Panc1 (cell line): Measurements from ENCODE around the gene MLKL. TPM values are rescaled to one million over a fixed set of nuclear protein-coding genes. Genes with fewer than 3 reads are reported as not detected.

Experiments
- ATAC-seq: fragments of 200-7000 bp; cut with Tn5 transposase; 2 replicates; pipeline ENCODE4 v1.9.1; 2020; ENCODE audit warnings: mild to moderate bottlenecking, moderate library complexity
- BruUV-seq: library from RNA; stranded (reverse); fragments of 400-500 nt; replicated peaks from 2 replicates; lab custom pipeline; 2021; lab: Mats Ljungman, UMichigan
- CTCF ChIA-PET: fragments of 300-600 bp; sonication (Branson Sonifier 250); formaldehyde crosslinking; loops from one replicate; lab custom pipeline; 2022; ENCODE audit warnings: antibody characterized with exemption; lab: Charles Lee
- POLR2A ChIA-PET: fragments of 300-600 bp; sonication (Branson Sonifier 250); formaldehyde crosslinking; loops from one replicate; lab custom pipeline; 2022; ENCODE audit warnings: antibody characterized with exemption; lab: Charles Lee
- DNase-seq: peaks from one replicate; pipeline ENCODE4 v3.0.0-alpha.2; 2010; ENCODE audit warnings: low read depth, low spot score
- H3K27ac ChIP-seq: 2 replicates; pipeline ENCODE4 v1.5.1; 2011; ENCODE audit warnings: mild to moderate bottlenecking, low read length, inconsistent platforms
- H3K27me3 ChIP-seq: fragments of 200-500 bp; sonication (Bioruptor generic); 2 replicates; pipeline ENCODE4 v1.6.0; 2014; ENCODE audit warnings: low read length, inconsistent platforms; ENCODE audit not compliant: control insufficient read depth, insufficient read depth
- H3K36me3 ChIP-seq: fragments of 200-500 bp; sonication (Bioruptor generic); 2 replicates; pipeline ENCODE4 v1.5.1; 2014; ENCODE audit warnings: inconsistent platforms, mild to moderate bottlenecking, low read length, moderate library complexity; ENCODE audit not compliant: control insufficient read depth, insufficient read depth
- H3K4me1 ChIP-seq: 2 replicates; pipeline ENCODE4 v1.5.1; 2011; ENCODE audit warnings: inconsistent platforms, mild to moderate bottlenecking, low read length, moderate library complexity; ENCODE audit not compliant: control insufficient read depth, insufficient read depth
- H3K4me3 ChIP-seq, 2 experiments: 2 replicates each; pipeline ENCODE4 v1.5.1; 2011 to 2012; ENCODE audit warnings: low read depth in 2 of 2, low read length in 2 of 2, mild to moderate bottlenecking in 2 of 2, inconsistent platforms in 1 of 2, moderate library complexity in 1 of 2
- H3K9me3 ChIP-seq: fragments of 200-500 bp; sonication (Bioruptor generic); 2 replicates; pipeline ENCODE4 v1.5.1; 2014; ENCODE audit warnings: low read depth, mild to moderate bottlenecking, inconsistent platforms, low read length, moderate library complexity; ENCODE audit not compliant: control insufficient read depth, insufficient read depth
- CTCF ChIP-seq: fragments of 450-650 bp; IDR thresholded peaks from 2 replicates; pipeline ENCODE4 v1.5.1; 2017; ENCODE audit warnings: mild to moderate bottlenecking
- POLR2AphosphoS5 ChIP-seq: IDR thresholded peaks from 2 replicates; pipeline ENCODE4 v1.6.1; 2012; ENCODE audit warnings: mild to moderate bottlenecking, low read depth, low read length, moderate library complexity
- SIN3A ChIP-seq: IDR thresholded peaks from 2 replicates; pipeline ENCODE4 v1.6.1; 2012; ENCODE audit warnings: low read depth, mild to moderate bottlenecking, low read length, moderate library complexity, borderline replicate concordance; ENCODE audit not compliant: insufficient read depth
- TCF7L2 ChIP-seq: IDR thresholded peaks from 2 replicates; pipeline ENCODE4 v1.6.1; 2011; ENCODE audit warnings: mild to moderate bottlenecking, low read depth, low read length, inconsistent platforms
- in situ Hi-C: cut with HindIII; loops from 2 replicates; pipeline ENCODE4 v1.10.0; 2016; ENCODE audit warnings: low sequenced_read_pairs, low pct_unique_long_range_greater_than_20kb
- intact Hi-C: fragments of 100-400 bp; cut with micrococcal nuclease; formaldehyde crosslinking; loops from one replicate; pipeline ENCODE4 v1.10.0; 2022; ENCODE audit not compliant: unreplicated experiment
- total RNA-seq: library from RNA; stranded (reverse); gene quantifications from one replicate; pipeline ENCODE4 v1.2.1, GENCODE V29; 2021; ENCODE audit not compliant: unreplicated experiment
- TF ChIP-seq, protein P1 (sequence below), 2 experiments: IDR thresholded peaks; 2 replicates each; pipeline ENCODE4 v1.6.1; 2011 to 2012; ENCODE audit warnings: low read depth in 2 of 2, control low read depth in 1 of 2, low read length in 1 of 2, mild to moderate bottlenecking in 1 of 2, moderate library complexity in 1 of 2; ENCODE audit not compliant: insufficient read depth in 1 of 2

Gene MLKL
- total RNA-seq, 1 experiment from 2014 or later = 4.8 TPM

GRCh38 chr16:74736531-74737157 lies 36.0 kb upstream of the MLKL start:
- CTCF ChIA-PET = no interaction called here
- Histone ChIP-seq H3K4me3 (no peak overlapping the region), H3K27me3 (no peaks in the 10 kb centered on the region), H3K9me3 (no peaks in the 10 kb centered on the region), H3K36me3 (no peaks in the 10 kb centered on the region), H3K27ac (no peak overlapping the region), H3K4me1 (no peaks in the 10 kb centered on the region)
- DNase-seq (no peak), ATAC-seq (no peak)
- no TSS peak for BruUV-seq
- in situ Hi-C loops (no loop called here), intact Hi-C loops (no loop called here)
- no peak for TF ChIP-seq CTCF
- no peak for TF ChIP-seq POLR2AphosphoS5
- no peak for TF ChIP-seq SIN3A
- no peak for TF ChIP-seq TCF7L2
- TF ChIP-seq, protein P1, sequence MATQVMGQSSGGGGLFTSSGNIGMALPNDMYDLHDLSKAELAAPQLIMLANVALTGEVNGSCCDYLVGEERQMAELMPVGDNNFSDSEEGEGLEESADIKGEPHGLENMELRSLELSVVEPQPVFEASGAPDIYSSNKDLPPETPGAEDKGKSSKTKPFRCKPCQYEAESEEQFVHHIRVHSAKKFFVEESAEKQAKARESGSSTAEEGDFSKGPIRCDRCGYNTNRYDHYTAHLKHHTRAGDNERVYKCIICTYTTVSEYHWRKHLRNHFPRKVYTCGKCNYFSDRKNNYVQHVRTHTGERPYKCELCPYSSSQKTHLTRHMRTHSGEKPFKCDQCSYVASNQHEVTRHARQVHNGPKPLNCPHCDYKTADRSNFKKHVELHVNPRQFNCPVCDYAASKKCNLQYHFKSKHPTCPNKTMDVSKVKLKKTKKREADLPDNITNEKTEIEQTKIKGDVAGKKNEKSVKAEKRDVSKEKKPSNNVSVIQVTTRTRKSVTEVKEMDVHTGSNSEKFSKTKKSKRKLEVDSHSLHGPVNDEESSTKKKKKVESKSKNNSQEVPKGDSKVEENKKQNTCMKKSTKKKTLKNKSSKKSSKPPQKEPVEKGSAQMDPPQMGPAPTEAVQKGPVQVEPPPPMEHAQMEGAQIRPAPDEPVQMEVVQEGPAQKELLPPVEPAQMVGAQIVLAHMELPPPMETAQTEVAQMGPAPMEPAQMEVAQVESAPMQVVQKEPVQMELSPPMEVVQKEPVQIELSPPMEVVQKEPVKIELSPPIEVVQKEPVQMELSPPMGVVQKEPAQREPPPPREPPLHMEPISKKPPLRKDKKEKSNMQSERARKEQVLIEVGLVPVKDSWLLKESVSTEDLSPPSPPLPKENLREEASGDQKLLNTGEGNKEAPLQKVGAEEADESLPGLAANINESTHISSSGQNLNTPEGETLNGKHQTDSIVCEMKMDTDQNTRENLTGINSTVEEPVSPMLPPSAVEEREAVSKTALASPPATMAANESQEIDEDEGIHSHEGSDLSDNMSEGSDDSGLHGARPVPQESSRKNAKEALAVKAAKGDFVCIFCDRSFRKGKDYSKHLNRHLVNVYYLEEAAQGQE (IDR thresholded peaks at IDR 0.05; ENCODE audit: insufficient read depth in 1 of 2, low read depth in 2 of 2, low read length in 1 of 2) = no peak
- POLR2A ChIA-PET = no interaction called here

DNA sequence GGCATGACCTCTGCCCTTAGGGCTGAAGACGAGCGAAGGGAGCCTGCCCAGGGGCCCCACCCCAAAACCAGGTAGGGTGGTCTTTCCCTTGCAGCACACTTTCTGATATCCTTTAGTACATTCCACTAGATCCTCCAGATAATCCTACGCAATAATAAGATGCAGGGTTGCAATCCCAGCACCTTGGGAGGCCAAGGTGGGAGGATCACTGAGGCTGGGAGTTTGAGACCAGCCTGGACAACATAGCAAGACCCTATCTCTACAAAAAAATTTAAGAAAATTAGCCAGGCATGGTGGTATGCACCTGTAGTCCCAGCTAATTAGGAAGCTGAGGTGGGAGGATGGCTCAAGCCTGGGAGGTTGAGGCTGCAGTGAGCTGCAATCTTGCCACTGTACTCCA lies 34.9 kb upstream of the MLKL start:
- in situ Hi-C loops (no loop called here), intact Hi-C loops (no loop called here)
- no peaks in the 10 kb centered on the region for H3K27me3 ChIP-seq
- DNase-seq (no peak), ATAC-seq (no peak)
- POLR2A ChIA-PET = no interaction called here
- no peak overlapping the region for H3K27ac ChIP-seq
- H3K9me3 ChIP-seq = no peaks in the 10 kb centered on the region
- no peak overlapping the region for H3K4me3 ChIP-seq
- H3K36me3 ChIP-seq = no peaks in the 10 kb centered on the region
- TF ChIP-seq, protein P1 (IDR thresholded peaks at IDR 0.05; ENCODE audit: insufficient read depth in 1 of 2, low read depth in 2 of 2, low read length in 1 of 2) = no peak
- TF ChIP-seq POLR2AphosphoS5 (no peak), SIN3A (no peak), CTCF (no peak), TCF7L2 (no peak)
- no TSS peak for BruUV-seq
- CTCF ChIA-PET = no interaction called here
- no peaks in the 10 kb centered on the region for H3K4me1 ChIP-seq
